Neural cell (in vitro differentiated cells): ENCODE results near the gene MAGEF1. TPM values are rescaled to one million over a fixed set of nuclear protein-coding genes. Genes with fewer than 3 reads are reported as not detected.

Experiments used
- H2AFZ ChIP-seq: fragments of 200-600, 300-800 bp; sonication (generic), shearing (Covaris generic); 2 replicates; pipeline ENCODE4 v1.6.0; 2014; ENCODE audit warnings: low read depth, mild to moderate bottlenecking, antibody characterized with exemption, low read length, moderate library complexity
- H3F3A ChIP-seq: fragments of 200-600 bp; shearing (Covaris generic); 2 replicates; pipeline ENCODE4 v1.6.1; 2016; ENCODE audit warnings: mild to moderate bottlenecking, moderate library complexity, mixed read lengths, antibody characterized with exemption, low read length; ENCODE audit not compliant: insufficient read depth, poor library complexity, severe bottlenecking
- H3K27ac ChIP-seq: fragments of 200-600, 300-800 bp; sonication (generic), shearing (Covaris generic); 2 replicates; pipeline ENCODE4 v1.5.1; 2014; ENCODE audit warnings: mild to moderate bottlenecking, low read length, moderate library complexity
- H3K27me3 ChIP-seq: fragments of 300-800, 200-600 bp; sonication (generic), shearing (Covaris generic); 2 replicates; pipeline ENCODE4 v1.6.0; 2014; ENCODE audit warnings: mild to moderate bottlenecking, low read depth, low read length, moderate library complexity; ENCODE audit not compliant: insufficient read depth
- H3K36me3 ChIP-seq: fragments of 300-800, 200-600 bp; sonication (generic), shearing (Covaris generic); 2 replicates; pipeline ENCODE4 v1.5.1; 2014; ENCODE audit warnings: mild to moderate bottlenecking, antibody characterized with exemption, low read length, moderate library complexity; ENCODE audit not compliant: insufficient read depth
- H3K4me2 ChIP-seq: fragments of 300-800, 200-600 bp; sonication (generic), shearing (Covaris generic); 2 replicates; pipeline ENCODE4 v1.6.0; 2014; ENCODE audit warnings: mild to moderate bottlenecking, low read length
- H3K4me3 ChIP-seq: fragments of 300-800, 200-600 bp; sonication (generic), shearing (Covaris generic); 2 replicates; pipeline ENCODE4 v1.5.1; 2014; ENCODE audit warnings: mild to moderate bottlenecking, low read length, moderate library complexity
- H3K79me2 ChIP-seq: fragments of 200-600 bp; shearing (Covaris generic); replicated peaks from 2 replicates; pipeline ENCODE4 v1.6.0; 2014; ENCODE audit warnings: mild to moderate bottlenecking, low read length, moderate library complexity; ENCODE audit not compliant: insufficient read depth
- H3K9ac ChIP-seq: fragments of 300-800, 200-600 bp; sonication (generic), shearing (Covaris generic); 2 replicates; pipeline ENCODE4 v1.6.1; 2016; ENCODE audit warnings: mild to moderate bottlenecking, low read length, mixed read lengths
- H3K9me2 ChIP-seq: fragments of 200-600 bp; shearing (Covaris generic); 2 replicates; pipeline ENCODE4 v1.6.1; 2016; ENCODE audit warnings: mild to moderate bottlenecking, low read length, mixed read lengths; ENCODE audit not compliant: insufficient read depth
- H3K9me3 ChIP-seq: fragments of 200-600, 300-800 bp; sonication (generic), shearing (Covaris generic); 2 replicates; pipeline ENCODE4 v1.6.1; 2016; ENCODE audit warnings: mild to moderate bottlenecking, mixed run types, low read length, moderate library complexity, mixed read lengths
- H4K20me1 ChIP-seq: fragments of 200-600 bp; shearing (Covaris generic); 2 replicates; pipeline ENCODE4 v1.6.1; 2016; ENCODE audit warnings: mild to moderate bottlenecking, mixed run types; ENCODE audit not compliant: insufficient read depth
- CTCF ChIP-seq: fragments of 450-650 bp; IDR thresholded peaks from 2 replicates; pipeline ENCODE4 v1.5.1; 2014; ENCODE audit warnings: antibody characterized with exemption, mild to moderate bottlenecking, moderate library complexity; ENCODE audit not compliant: poor library complexity, severe bottlenecking
- EP300 ChIP-seq: fragments of 450-650 bp; conservative IDR thresholded peaks from 2 replicates; pipeline ENCODE4 v1.6.1; 2014; ENCODE audit warnings: antibody characterized with exemption, mild to moderate bottlenecking, moderate library complexity; ENCODE audit not compliant: poor library complexity, severe bottlenecking
- EZH2 ChIP-seq: fragments of 200-600, 300-800 bp; shearing (Covaris generic), sonication (generic); IDR thresholded peaks from 2 replicates; pipeline ENCODE4 v1.6.1; 2014; ENCODE audit warnings: antibody characterized with exemption, low read length, borderline replicate concordance, mild to moderate bottlenecking; ENCODE audit not compliant: insufficient read depth, poor library complexity, severe bottlenecking
- MXI1 ChIP-seq: fragments of 450-650 bp; conservative IDR thresholded peaks from 2 replicates; pipeline ENCODE4 v1.6.1; 2014; ENCODE audit warnings: antibody characterized with exemption, mild to moderate bottlenecking; ENCODE audit not compliant: poor library complexity, severe bottlenecking
- POLR2AphosphoS5 ChIP-seq: IDR thresholded peaks from 2 replicates; pipeline ENCODE4 v1.6.1; 2012
- RAD21 ChIP-seq: fragments of 450-650 bp; conservative IDR thresholded peaks from 2 replicates; pipeline ENCODE4 v1.6.1; 2014; ENCODE audit warnings: antibody characterized with exemption, mild to moderate bottlenecking, moderate library complexity
- REST ChIP-seq: IDR thresholded peaks from 2 replicates; pipeline ENCODE4 v1.6.1; 2012; ENCODE audit warnings: borderline replicate concordance
- SMC3 ChIP-seq: fragments of 450-650 bp; conservative IDR thresholded peaks from 2 replicates; pipeline ENCODE4 v1.6.1; 2014; ENCODE audit warnings: antibody characterized with exemption, mild to moderate bottlenecking, moderate library complexity; ENCODE audit not compliant: poor library complexity
- TAF1 ChIP-seq: IDR thresholded peaks from 2 replicates; pipeline ENCODE4 v1.6.1; 2012; ENCODE audit warnings: low read depth
- polyA plus RNA-seq: library from polyadenylated mRNA; depleted of rRNA; stranded (reverse); fragments of >200 nt; gene quantifications from 2 replicates; pipeline ENCODE4 v1.2.3, GENCODE V29; 2014

The MAGEF1 gene
- polyA plus RNA-seq, 1 donor from 2014 or later: 103 TPM

- TF ChIP-seq MXI1 (no peak), CTCF (no peak), EZH2 (no peak), SMC3 (no peak), POLR2AphosphoS5 (no peak), REST (no peak), EP300 (no peak), RAD21 (no peak), TAF1 (no peak)
- H3F3A ChIP-seq: no peaks in the 10 kb centered on the region
- no peak overlapping the region for H3K27ac ChIP-seq
- no peak overlapping the region for H3K9ac ChIP-seq
- H3K79me2 ChIP-seq: no peaks in the 10 kb centered on the region
- H3K27me3 ChIP-seq: no peaks in the 10 kb centered on the region
- H2AFZ ChIP-seq: no peak overlapping the region
- H3K4me2 ChIP-seq: no peak overlapping the region
- no peak overlapping the region for H3K4me3 ChIP-seq
- H4K20me1 ChIP-seq: no peaks in the 10 kb centered on the region
- no peaks in the 10 kb centered on the region for H3K36me3 ChIP-seq
- no peaks in the 10 kb centered on the region for H3K9me3 ChIP-seq
- no peaks in the 10 kb centered on the region for H3K9me2 ChIP-seq
Observed at GRCh38 chr3:184752361-184752760, 40.5 kb upstream of the MAGEF1 start.

GRCh38 chr3:184751204-184752040 is 39.6 kb upstream of the MAGEF1 start:
- no peaks in the 10 kb centered on the region for H3K79me2 ChIP-seq
- H3F3A ChIP-seq: no peaks in the 10 kb centered on the region
- H3K27ac ChIP-seq: no peak overlapping the region
- H3K9me2 ChIP-seq: no peaks in the 10 kb centered on the region
- no peak overlapping the region for H3K4me3 ChIP-seq
- TF ChIP-seq SMC3 (no peak), MXI1 (no peak), POLR2AphosphoS5 (no peak), EZH2 (no peak), TAF1 (no peak), CTCF (no peak), RAD21 (no peak), EP300 (no peak), REST (no peak)
- no peaks in the 10 kb centered on the region for H3K9me3 ChIP-seq
- no peak overlapping the region for H3K9ac ChIP-seq
- no peak overlapping the region for H2AFZ ChIP-seq
- no peaks in the 10 kb centered on the region for H3K27me3 ChIP-seq
- H4K20me1 ChIP-seq: no peaks in the 10 kb centered on the region
- no peak overlapping the region for H3K4me2 ChIP-seq
- no peaks in the 10 kb centered on the region for H3K36me3 ChIP-seq
